K562 (cell line): ENCODE results near the gene IGF2R.

Source experiments
- GATAD2B ChIP-seq: fragments of 450-650 bp; IDR thresholded peaks from 2 replicates; pipeline ENCODE4 v1.6.1; 2017; ENCODE audit warnings: mild to moderate bottlenecking, borderline replicate concordance
- KDM1A ChIP-seq, 2 experiments: fragments of 450-650 bp; IDR thresholded peaks; 2 replicates each; pipeline ENCODE4 v1.6.1; 2016; ENCODE audit warnings: mild to moderate bottlenecking in 2 of 2
- L3MBTL2 ChIP-seq: fragments of 450-650 bp; IDR thresholded peaks from 2 replicates; pipeline ENCODE4 v1.6.1; 2016; ENCODE audit warnings: mild to moderate bottlenecking, moderate library complexity
- TF ChIP-seq, protein P1 (sequence below): fragments of 450-650 bp; IDR thresholded peaks from 2 replicates; pipeline ENCODE4 v1.6.1; 2018; ENCODE audit not compliant: partially characterized antibody

DNA sequence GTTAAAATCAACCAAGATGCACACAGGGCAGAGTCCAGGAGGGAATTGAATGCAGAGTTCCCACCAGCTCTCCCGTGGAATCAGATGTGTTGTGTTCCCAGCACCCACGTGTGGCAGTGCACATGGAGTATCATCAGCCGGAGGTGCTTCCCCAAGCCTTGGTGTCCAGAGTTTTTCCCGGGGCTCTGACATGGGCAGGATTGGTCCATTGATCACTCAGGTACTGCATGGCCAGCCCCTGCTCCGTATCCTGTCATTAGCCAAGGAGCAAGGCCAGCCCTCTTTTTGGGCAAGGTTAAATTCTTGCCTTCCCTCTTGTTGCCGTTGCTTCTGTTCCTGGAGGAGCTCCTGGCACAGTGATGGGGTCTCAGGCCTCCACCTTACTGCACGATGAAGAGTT, 124.2 kb downstream of the IGF2R start:
- TF ChIP-seq KDM1A (IDR thresholded peaks at IDR 0.05) (no peak), L3MBTL2 (no peak), GATAD2B (no peak)
- TF ChIP-seq, protein P1, sequence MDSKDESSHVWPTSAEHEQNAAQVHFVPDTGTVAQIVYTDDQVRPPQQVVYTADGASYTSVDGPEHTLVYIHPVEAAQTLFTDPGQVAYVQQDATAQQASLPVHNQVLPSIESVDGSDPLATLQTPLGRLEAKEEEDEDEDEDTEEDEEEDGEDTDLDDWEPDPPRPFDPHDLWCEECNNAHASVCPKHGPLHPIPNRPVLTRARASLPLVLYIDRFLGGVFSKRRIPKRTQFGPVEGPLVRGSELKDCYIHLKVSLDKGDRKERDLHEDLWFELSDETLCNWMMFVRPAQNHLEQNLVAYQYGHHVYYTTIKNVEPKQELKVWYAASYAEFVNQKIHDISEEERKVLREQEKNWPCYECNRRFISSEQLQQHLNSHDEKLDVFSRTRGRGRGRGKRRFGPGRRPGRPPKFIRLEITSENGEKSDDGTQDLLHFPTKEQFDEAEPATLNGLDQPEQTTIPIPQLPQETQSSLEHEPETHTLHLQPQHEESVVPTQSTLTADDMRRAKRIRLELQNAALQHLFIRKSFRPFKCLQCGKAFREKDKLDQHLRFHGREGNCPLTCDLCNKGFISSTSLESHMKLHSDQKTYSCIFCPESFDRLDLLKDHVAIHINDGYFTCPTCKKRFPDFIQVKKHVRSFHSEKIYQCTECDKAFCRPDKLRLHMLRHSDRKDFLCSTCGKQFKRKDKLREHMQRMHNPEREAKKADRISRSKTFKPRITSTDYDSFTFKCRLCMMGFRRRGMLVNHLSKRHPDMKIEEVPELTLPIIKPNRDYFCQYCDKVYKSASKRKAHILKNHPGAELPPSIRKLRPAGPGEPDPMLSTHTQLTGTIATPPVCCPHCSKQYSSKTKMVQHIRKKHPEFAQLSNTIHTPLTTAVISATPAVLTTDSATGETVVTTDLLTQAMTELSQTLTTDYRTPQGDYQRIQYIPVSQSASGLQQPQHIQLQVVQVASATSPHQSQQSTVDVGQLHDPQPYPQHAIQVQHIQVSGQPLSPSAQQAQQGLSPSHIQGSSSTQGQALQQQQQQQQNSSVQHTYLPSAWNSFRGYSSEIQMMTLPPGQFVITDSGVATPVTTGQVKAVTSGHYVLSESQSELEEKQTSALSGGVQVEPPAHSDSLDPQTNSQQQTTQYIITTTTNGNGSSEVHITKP, result no peak
